KBM-7 (cell line): ENCODE results near the gene TSC1.

Experiments used
- DNase-seq: peaks from one replicate; pipeline ENCODE4 v3.0.0-alpha.2; 2015
- in situ Hi-C: fragments of 300-500 bp; cut with MboI; formaldehyde crosslinking; loops from 2 replicates; pipeline ENCODE4 v1.14.3; 2020; ENCODE audit warnings: low sequenced_read_pairs, low pct_unique_long_range_greater_than_20kb, mixed read lengths

Gene TSC1

DNA sequence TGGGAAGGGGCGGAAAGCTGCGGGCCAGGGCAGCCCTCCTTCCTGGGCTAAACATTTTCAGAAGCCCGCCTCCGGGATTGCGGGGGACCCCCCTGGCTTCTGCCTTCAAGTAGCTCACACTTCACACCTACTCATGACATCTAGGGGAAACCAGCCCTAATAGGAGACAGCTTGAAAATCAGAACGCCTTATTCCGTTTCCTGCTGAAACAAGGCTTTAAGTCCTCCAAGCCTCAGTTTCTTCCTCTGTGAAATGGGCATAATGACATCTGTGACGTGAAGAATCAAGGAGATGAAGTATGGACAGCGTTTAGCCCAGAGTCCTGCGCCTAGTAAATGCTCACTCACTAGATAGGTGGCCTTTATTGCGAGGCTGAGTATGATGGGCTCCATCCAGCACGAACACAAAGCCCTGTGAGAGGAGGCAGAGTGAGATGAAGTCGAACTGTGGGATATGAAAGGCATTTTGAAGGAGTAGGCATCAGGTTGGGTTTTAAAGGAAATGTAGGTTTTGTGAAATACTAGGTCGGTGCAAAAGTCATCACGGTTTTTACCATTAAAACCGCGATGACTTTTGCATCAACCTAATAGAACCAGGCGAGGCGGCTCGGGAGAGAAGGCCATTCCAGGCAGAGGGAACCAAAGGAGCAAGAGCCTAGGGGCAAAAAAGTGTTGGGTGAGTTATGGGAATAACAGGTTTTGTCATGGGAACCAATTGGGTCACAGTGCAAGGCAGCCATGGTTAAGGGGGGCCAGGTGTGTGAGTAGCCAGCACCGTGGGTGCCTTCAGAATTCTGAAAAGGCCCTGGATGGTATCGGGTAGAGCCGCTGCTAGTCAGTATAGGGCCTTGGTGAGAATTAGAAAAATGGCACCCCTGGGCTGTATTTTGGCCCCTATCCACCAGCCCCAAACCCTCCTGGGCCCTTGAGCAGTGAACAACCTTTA lies 1.0 kb upstream of the TSC1 start:
- in situ Hi-C loops = no loop called here
- DNase-seq = no peak

DNA sequence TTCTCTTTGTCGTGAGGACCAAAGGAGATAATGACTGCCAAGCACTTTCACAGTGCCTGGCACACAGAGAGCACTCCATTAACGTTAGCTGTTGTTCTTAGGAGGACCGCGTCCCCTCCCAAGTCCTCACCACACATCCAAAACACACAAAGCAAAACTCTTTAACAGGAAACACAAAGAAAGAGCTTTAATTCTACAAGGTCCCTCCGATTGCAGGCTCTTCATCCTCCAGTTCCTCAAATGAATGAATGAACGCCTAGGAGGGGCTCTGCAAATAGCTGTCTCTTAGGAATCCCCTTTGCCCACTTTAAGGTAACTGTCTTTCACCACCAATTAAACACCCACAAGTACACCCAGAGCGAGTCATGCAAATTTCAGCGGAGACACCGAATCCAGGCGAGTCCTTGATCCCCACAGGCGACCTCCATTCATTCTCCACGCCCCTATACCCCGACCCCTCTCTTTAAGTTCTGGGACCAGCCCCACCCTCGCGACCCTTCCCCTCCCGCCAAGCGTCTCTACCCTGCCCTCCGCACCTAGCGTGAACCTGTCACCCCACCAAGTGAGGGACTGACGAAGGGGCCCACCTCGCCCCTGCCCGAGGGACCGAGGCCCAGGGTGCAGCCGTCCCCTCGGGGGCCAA lies 644 bp downstream of the TSC1 start:
- peak; percentile 26 for DNase-seq
- in situ Hi-C loops = no loop called here

DNA sequence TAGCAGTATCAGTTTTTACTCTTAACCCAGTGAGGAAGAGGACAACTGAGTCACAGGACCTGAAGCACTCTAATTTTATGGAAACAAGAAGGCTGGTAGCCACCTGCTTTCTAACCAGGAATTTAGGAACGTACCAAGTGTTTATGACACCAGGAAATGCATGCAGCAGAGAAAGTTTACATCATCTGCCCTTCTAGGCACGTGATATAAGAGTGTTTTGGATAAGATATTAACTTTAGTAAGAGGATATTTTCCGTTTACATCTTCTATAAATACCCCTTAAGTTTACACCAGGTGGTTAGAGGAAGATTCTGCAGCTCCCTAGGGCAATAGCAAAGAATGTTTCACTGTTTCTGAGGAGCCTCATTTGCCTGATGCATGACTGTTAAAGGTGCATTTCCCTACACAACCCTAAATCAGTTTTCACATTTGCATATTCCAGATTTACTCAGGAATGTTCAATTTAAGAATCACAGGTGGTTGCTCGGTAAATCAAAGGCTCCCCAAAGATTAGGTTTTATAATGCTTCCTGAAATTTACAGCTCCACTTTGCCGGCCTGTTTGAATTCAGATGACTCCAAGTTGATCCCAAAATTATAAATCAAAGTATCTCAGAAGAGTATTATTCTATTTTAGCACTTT lies 1.8 kb downstream of the TSC1 start:
- in situ Hi-C loops = no loop called here
- no peak for DNase-seq

DNA sequence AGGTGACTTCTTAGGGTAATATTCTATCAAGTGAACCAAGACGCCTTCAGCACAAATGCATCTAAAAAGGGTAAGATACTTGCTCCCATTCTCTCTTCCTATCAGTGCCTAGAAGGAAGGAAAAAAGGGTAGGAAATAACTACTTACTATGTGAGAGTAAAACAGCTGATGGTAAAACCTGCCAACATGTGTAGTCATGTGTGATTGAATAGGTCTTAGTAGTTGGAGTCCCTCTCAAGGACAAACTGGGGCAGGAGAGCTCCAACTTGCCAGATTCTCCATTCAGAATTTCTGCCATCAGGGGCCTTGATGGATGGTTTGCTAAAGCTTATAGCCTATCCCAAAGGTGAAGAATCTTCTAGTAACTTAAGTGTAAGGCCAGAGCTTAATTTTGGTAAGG lies 5.2 kb downstream of the TSC1 start:
- in situ Hi-C loops = no loop called here
- no peak for DNase-seq

DNA sequence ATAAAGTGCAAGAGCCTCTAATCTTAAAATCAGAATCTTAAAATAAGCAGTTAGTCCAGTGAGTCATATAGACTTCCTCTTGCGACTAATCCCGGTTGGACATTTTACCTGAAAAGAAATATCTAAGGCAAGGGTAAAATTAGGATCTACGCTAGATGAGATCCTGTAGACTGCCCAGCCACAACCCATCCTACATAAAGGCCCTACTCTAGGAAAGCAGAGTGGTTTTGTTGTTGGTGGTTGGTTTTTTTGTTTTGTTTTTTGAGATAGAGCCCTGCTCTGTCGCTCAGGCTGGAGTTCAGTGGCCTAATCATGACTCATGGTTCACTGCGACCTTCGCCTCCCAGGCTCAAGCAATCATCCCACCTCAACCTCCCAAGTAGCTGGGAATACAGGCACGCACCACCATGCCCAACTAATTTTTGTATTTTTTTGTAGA lies 6.9 kb downstream of the TSC1 start:
- in situ Hi-C loops = no loop called here
- no peak for DNase-seq

DNA sequence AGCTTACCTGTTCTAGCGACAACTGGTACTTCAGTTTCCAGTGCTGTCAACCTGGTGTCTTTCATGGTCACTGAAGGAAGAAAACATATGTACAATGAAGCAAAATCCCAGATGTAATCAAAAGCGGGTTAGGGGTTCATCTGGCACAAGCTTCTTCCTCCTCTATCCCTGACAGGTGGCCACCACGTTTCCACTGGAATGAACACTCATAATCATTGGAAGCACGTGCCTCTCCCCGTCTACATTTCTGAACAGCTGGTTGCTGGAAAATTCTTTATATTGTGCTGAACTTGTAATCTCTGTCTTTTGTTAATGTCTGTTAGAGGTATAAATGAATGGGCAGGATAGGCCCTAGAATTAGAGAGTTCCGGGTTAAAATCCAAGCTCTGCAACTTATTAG lies 9.4 kb downstream of the TSC1 start:
- in situ Hi-C loops = no loop called here
- no peak for DNase-seq

DNA sequence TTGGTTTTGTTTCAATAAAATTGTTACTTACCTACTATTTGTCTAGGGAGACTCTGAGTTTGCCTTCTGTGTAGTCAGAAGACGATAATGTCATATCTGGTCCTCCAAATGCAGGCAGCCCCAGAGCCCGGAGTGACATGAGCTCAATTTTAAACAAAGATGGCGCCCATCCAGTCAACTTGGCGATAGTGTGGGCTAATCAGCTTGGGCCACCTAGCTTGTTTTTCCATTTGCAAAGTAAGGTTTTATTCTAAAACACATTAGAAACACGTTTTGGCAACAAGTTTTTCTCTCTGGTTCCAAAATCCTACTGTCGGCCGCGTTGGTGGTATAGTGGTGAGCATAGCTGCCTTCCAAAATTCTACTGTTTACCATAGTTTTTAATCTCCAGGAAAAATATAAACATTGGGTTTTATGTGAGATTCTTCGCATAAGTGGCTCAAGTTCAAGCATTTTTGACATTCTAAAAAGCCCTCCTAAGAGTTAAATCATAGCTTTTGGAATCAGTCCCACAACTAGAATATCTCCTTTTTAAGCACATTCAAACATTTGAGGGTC lies 13.2 kb downstream of the TSC1 start:
- no peak for DNase-seq
- in situ Hi-C loops = no loop called here

DNA sequence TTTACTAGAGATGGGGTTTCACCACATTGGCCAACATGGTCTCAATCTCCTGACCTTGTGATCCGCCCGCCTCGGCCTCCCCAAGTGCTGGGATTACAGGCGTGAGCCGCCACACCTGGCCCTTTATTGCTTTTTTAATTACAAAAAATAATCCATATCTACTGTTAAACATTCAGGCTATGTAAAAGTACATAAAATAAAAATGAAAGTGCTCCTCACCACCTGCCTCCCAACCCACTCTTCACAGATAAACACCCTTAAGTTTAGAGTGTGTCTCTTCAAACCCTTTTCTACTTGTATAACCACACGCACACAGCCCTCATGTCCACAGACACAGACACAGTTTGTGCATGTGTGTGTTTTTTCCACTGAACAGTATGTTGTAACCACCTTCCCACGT lies 16.7 kb downstream of the TSC1 start:
- in situ Hi-C loops = no loop called here
- DNase-seq = no peak

DNA sequence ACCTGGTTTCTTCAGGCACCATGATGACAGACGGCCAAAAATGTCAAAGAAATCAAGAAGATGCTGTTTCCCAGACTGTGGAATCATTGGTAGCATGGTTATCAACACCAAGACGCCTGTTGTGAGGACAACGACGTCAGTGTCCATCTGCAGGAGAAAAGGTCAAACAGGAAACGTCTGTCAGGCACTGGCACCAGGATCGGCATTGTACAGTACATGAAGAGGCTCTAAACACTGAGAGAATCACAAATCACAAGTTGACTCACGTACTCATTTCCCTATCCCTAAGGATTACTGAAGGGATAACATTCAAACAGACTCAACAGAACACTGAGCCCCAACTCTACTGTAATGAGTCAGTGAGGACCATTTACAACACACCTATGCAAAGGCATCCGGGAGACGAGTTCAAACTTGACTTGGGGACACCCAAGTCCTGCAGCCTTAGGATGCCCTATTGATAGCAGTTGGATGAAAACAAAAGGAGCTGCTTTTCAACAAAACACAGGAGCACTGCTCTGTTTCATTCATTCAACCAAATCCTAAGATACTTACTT lies 21.0 kb downstream of the TSC1 start:
- in situ Hi-C loops = no loop called here
- no peak for DNase-seq

DNA sequence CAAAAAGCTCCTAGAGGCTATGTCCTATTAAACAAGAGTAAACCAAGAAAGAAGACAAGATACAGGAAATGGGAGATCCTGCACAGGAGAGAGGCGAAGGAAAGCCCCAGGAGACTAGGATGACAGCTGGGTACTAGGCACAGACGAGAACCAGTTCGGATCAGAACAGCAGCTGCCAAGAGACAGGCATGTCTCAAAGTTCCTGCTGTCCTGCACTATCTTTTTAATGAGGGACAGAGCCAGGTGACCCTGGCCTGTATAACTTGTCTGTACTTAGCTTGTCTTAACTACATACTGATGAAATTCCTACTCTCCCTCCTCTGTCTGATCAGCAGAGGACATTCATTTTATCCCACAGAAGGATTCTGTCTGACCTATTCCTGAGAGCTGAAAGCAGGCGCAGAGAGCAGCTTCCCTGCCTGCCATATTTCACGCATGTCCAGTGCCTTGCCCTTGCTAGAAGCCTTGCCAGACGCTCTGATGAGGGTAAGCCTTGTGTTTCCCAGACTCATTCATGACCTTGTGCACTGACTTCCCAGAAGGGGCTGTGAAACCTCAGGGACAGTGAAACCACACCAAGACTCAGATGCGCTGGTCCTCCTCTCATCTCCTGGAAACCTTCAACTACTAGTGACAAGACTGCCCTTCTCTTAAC lies 24.7 kb downstream of the TSC1 start:
- in situ Hi-C loops = no loop called here
- no peak for DNase-seq

DNA sequence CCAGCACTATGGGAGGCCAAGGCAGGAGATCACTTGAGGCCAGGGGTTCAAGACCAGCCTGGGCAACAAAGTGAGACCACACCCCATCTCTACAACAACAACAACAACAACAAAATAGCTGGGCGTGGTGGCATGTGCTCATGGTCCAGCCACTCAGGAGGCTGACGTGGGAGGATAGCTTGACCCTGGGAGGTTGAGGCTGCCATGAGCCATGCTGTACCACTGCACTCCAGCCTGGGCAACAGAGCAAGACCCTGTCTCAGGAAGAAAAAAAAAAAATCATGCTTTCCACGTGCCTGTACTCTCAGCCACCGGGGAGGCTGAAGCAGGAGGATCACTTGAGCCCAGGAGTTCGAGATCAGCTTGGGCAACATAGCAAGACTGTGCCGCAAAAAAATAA lies 29.5 kb downstream of the TSC1 start:
- in situ Hi-C loops = no loop called here

DNA sequence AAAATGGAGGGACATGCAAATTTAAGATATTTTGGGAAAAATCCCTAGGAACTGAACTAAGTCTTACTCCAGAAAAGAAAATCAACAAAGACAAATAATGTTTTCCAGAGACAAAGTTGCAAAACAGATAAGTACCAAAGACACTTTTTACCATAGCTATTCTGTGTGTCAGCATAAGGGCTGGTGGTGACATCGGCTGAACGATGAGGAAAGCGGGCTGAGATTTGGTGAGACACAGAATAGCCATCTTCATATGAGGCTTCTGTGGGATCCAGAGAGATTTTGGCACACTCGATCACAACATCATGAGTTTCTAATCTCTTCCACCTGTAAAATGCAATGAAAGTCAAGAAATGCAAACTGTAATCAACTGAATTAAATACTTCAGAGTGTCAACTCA lies 32.3 kb downstream of the TSC1 start:
- in situ Hi-C loops = no loop called here
- no peak for DNase-seq

More for the DNA sequence above, 29.5 kb downstream of the TSC1 start:
- DNase-seq = no peak

DNA sequence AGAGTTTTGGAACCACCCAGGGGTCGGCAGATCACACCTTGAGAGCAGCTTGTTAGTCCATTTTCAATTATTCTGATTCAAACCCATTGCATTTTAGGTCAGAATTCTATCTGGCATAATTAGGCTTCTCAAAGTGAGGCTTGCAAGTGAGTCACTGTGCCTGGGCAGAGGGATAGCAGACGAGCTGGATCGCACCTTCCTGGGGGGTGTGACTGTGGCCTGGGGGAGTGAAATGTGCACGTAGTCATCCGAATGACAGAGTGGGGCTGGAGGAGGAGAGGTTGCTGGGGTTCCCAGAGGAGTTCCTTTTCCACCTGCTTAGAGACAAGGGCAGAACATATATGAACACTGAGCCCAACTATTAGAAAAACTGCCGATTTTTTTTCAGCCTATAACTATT lies 34.0 kb downstream of the TSC1 start:
- DNase-seq = no peak

DNA sequence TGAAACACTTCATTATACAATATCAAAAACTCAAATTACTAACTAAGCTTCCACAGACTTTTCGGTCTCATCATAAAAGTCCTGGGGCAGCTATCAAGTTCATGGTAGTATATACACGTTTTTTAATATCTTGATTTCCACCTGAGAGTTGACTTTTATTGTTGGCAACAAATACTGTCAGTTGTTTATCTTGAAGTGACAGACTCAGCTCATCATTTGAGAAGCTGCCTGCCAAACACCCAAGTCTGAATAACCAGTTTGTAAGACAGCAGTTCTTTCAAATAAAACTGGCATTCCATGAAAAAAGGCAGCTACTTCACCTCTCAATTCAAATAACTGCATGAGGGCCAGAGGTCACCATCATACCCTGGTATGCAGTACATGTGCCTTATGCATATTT lies 35.1 kb downstream of the TSC1 start:
- in situ Hi-C loops = no loop called here
- DNase-seq = no peak

More for the DNA sequence above, 34.0 kb downstream of the TSC1 start:
- in situ Hi-C loops = no loop called here

DNA sequence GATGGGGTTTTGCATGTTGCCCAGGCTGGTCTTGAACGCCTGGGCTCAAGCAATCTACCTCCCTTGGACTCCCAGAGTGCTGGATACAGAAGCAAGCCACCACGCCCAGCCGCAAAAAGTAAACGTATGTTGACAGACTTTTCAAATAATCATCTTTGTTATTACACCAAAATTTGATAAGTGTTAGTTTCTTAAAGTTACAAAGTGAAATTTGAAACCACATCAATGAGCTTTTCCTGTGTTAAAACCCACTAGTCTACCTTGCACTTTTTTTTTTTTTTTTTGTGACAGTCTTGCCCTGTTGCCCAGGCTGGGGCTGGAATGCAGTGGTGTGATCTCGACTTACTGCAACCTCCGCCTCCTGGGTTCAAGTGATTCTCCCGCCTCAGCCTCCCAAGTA lies 35.8 kb downstream of the TSC1 start:
- in situ Hi-C loops = no loop called here
- DNase-seq = no peak

DNA sequence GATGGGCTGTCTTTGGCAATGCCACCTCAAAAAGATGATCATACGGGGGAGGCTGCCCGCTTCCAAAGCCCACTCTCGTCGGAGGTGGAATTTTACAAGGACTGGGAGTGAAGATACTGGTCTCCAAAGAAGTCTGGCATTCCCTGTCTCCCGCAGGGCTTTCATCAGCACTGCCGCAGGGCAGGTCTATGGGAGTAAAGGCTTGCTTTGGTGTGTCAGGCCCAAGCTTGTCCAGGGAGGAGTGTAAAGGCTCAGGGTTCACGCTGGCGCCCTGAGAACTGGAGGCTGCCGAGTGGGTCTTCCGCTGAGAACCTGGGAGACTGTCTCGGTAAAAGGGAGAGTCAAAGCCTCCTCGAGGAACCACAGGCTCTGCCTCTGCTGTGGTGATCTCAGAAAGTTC lies 38.7 kb downstream of the TSC1 start:
- in situ Hi-C loops = no loop called here

DNA sequence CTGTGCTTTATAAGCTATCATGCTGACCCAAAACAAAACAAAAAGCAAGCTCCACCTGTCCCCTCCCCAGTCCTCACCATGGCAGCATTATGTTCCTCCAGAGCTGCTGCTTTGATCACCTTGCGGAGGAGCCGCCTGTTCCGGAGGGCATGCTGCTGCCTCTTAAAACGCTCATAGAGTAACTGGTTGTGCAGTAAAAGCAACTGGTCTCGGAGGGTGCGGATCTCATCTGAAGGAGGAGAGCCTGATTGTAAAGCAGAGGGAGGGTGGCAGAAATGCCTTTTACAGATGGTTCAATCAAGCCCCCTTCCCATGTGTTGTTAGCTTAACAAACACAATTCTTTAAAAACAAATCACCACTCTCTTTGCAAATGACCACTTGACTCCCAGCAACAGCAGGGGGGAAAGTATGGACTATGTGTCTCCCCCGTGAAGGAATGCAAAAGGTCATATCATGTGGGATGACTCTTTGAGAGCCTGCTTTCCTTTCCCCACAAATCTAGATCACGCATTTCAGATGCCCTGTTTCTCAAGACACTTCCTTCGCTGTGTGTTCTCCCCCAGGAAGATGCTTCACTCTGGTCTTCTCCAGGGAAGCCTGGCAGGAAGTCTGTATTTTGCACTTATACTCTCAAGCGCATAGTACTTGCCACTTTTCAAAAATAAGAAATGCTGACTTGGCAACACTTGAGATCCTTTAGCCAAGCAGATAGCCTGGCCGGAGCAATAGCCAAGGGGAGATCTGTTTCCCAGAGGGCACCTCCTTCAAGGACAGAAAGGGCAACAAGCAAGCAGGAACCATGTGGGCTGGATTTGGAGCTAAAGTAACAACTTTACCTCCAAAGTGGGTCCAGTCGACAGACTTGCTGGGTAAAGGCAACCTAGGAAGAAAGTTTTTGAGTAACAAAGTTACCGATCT lies 40.6 kb downstream of the TSC1 start:
- in situ Hi-C loops = no loop called here
- no peak for DNase-seq

More for the DNA sequence above, 38.7 kb downstream of the TSC1 start:
- no peak for DNase-seq
